Tongue (tissue), 2 donors: ENCODE data around the gene VWA8. TPM values are rescaled to one million over a fixed set of nuclear protein-coding genes. Genes with fewer than 3 reads are reported as not detected.
"Not testable (repeated sequence)": the region's sequence is repeated elsewhere in the genome, so short reads cannot be mapped to it uniquely, and the experiment has no call there.

Experiments used
- DNase-seq: peaks from one replicate; pipeline ENCODE4 v3.0.0-alpha.2; 2015
- total RNA-seq: library from RNA; depleted of rRNA; stranded (reverse); fragments of >200 nt; gene quantifications from one replicate; pipeline ENCODE4 v1.2.3, GENCODE V29; 2014

Gene VWA8
- total RNA-seq, 1 donor from 2014 or later, result 43.3 TPM

DNA sequence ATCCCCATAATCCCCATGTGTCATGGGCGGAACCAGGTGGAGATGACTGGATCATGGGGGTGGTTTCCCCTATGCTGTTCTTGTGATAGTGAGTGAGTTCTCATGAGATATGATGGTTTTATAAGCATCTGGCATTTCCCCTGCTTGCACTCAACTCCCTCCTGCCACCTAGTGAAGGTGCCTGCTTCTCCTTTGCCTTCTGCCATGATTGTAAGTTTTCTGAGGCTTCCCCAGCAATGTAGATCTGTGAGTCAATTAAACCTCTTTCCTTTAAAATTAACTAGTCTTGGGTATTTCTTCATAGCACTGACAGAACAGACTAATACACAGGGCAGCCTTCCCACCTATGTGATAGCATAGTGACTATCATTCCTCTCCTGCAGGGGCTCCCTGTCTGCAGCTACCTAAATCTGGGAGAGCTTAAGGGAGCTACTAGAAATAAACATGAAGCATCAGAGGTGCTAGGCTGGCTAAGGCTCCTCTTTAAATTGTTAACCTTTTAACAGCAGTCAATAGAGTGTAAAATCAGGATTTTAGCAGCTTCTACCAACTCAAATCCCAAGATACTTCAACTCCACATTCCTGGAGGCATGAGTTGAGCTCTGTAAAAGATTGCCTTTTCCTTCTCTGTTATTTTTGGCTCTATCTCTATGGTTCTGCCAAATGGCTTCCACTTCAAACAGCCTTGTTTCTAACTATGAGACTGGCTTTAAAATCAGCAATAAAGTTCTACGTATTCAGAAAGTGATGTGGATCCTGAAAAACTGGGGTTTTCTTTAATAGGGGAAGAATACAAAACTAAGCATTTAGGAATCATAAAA lies 112.3 kb downstream of the VWA8 start:
- peak; percentile 18 for DNase-seq

DNA sequence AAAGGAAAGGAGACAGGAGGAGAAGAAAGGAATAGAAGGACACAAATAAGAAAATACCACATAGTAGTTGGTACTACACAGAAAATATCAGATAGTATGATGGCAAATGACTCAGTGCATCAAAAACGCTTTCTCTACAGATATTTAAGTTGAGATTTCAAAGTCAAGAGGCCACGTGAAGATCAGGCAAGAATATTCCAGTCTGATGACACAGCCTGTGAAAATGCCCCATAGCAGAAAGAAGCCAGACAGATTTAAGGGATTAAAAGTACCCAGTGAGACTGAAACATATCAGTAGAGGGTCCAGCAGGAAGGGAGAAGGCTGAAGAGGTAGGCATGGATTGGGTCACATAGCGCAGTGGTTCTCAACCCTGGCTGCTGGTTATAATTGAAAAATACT lies 113.7 kb downstream of the VWA8 start:
- DNase-seq, result no peak

DNA sequence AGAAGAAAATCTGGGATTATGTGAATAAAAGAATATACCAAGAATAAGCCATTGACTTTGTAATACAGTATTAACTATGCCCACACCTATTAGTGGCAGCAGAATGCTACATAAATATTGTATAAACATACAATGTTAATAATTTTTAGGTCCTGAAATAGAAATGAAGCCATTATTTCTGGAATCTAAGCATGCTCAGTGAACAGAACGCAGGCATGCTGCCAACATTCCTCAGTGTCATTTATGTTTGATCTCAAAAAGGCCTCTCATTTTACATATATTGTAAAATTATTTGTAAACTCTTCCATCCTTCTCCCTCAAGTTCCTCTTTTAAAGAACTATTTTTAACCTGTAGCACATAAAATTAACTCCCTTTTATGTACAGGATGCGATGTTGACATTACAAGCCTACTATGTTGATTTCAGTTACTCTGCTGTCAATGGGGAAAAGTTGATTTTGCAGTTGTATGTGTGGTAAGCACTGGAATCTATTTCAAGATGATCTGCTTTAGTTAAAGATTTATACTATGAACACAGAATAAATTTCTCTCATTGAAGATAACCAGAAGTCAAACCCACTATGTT lies 118.8 kb downstream of the VWA8 start:
- DNase-seq, result peak; percentile 56

DNA sequence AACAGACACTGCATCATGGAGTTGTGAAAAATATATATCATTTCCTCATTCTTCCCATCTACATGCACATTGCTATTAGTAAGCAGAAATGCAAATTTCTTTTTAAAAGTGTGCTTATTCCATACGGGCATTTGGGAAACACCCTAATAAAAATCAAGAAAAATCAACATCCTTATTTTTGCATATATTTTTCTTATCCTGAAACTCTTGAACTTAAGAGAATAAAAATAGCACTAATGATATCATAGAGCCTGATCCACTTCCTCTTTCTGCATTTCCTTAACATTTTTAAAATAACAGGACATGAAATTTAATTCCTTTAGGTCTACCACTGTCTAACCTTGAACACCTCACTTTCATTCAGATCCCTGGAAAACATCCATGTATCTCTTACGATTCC lies 123.3 kb downstream of the VWA8 start:
- DNase-seq, result no peak

DNA sequence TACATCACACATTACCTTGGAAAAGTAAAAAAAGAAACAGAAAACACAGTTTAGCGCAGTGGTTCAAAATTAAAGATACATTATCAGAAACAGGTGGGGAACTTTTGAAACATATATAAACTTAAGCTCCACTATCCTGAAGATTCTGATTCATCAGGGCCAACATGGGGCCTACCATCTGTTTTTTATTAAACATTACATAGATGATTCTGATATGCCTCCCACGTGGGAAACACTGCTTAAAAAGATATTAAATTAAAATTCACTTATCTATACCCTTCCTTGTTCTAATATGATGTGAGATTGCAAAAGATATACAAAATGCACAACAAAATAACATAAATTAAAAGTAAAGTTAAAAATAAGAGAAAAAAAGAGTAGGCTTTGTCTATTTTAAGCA lies 125.0 kb downstream of the VWA8 start:
- DNase-seq, result peak; percentile 12

DNA sequence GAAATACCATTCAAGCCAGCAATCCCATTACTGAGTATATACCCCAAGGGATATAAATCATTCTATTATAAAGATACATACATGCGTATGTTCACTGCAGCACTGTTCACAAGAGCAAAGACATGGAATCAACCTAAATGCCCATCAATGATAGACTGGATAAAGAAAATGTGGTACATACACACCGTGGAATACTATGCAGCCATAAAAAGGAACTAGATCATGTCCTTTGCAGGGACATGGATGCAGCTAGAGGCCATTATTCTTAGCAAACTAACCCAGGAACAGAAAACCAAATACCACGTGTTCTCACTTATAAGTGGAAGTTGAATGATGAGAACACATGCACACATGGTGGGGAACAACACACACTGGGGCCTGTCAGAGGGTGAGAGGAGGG lies 126.2 kb downstream of the VWA8 start:
- not testable (repeated sequence) for DNase-seq

DNA sequence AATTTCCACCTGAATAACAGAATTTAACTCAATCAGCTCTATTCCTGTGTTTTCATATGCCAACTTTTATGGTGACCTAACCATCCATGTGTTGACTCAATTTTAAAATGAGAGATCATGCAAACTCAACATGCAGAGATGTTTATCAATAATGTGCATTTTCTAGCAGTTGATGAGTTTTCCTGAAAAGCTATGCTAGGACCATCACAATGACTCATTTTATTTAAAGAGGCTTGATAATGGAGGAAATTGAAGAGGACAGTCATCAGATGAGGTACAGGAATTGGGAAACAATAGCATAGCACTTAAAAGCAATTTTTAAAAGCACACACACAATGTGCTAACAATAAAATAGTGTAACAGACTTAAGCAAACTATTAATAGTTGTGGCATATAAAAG lies 127.1 kb downstream of the VWA8 start:
- DNase-seq, result no peak

DNA sequence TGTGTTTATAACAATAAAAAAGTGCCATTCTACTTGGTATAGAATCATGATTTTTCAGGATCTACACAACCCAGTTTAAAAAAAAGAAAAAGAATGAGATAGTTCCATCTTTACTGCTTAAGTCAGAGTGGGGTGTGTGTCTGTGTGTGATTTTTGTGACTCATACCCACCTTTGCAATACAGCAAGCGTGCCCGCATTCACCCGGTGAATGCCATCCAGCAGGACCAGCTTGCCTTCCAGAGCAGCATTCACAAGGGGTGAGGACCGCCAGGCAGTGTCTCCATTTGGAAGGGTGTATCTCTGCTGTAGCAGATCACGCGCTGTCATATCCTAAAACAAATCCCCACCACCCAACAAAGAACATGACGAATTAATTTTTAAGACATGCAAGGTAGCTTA lies 127.7 kb downstream of the VWA8 start:
- DNase-seq, result no peak

DNA sequence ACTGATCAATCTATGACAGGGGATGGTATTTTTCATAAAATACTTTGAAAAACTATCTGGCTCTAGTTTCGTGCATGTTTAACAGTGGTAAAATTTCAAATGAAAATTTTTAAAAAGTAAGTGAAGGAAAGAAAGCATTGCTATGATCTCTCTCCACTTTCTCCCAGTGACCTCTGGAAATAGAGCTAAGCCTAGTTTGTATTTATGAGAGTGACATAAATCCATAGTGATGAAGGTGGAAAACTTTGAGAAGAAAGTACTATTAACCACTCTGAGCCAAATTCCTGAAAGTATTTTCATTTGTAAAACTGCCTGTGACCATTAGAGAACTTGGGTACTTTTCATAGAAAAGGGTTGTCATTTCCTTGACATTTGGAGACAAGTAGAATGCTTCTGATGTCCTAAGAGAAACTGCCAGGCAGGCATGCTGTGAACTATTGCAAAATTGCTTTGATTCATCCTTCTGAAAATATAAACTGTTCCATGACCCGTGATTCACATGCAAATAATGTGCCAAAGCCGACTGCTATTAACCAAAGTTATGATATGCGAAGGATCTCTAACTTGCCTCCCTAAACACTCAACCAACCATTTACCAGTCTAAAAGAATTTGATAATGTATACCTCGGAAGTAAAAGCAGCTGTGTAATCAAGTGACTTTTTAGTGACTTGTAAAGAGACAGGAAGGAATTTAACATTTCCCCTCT lies 133.2 kb downstream of the VWA8 start:
- no peak for DNase-seq

DNA sequence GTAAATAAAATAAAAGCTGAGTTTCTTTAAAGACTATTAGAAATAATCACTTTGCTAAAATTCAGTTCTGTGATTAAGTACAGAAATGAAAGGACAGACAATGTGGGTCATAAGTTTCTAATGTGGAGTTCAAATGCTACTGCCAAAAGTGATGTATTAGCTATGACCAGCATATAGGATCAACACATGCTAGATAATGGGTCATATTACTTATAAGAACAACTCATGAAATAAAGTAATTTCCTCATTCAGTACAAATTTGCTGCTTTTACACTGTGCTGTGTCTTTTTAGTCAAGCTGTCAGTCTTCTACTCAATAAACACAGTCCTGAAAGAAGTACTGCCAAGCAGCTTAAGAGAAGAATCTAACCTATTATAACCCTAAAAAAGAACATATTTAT lies 135.2 kb downstream of the VWA8 start:
- DNase-seq, result no peak

DNA sequence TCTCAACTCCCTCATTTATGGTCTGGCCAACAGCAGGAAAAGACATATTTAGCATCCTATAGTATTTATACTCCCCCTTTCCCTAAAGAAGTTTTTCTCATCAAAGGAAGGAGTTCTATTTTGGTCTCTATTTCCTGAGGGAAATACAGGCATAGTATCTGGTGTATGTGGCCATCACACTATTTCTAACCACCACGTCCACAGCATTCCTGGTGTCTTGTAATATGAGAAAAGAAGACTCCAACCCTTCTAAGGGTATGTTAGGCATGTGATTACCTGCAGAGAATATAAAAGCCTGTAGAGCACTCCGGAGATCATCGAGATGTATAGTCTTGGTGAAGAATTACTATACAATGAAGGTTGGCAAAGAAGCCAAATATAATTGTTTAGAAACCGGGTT lies 137.4 kb downstream of the VWA8 start:
- DNase-seq, result no peak

DNA sequence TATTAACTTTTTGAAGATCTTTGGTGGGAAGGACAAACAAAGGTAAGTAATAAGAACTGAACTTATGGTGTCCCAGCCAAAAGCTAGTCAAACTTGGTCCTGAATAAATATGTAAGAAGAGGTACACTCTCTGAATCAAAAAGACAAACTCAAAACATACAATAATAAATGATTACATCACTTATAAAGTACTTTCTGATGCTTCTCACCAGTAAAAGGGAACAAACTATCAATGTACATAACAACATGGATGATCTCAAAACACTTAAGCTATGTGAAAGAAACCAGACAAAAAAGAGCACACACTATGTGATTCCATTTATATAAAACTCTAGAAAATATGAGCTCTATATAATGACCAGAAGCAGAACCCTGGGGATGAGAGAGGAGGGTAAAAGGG lies 138.3 kb downstream of the VWA8 start:
- no peak for DNase-seq

DNA sequence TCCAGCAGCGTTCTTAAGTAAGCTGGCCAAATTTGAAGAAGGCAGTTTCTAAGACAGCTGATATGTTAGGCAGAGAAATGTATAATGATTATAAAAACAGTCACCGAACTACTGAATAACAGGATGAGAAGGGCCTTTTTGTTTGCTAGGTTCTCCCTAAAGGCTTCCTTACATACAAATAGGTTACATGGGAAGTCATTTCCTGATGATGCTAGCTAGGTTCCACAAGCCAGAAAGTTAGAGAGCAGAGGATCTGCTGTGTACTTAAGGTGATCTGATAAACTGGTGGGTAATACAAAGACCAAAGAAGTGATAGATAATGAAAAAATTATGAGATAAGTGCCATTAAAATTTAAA lies 139.7 kb downstream of the VWA8 start:
- DNase-seq, result no peak

DNA sequence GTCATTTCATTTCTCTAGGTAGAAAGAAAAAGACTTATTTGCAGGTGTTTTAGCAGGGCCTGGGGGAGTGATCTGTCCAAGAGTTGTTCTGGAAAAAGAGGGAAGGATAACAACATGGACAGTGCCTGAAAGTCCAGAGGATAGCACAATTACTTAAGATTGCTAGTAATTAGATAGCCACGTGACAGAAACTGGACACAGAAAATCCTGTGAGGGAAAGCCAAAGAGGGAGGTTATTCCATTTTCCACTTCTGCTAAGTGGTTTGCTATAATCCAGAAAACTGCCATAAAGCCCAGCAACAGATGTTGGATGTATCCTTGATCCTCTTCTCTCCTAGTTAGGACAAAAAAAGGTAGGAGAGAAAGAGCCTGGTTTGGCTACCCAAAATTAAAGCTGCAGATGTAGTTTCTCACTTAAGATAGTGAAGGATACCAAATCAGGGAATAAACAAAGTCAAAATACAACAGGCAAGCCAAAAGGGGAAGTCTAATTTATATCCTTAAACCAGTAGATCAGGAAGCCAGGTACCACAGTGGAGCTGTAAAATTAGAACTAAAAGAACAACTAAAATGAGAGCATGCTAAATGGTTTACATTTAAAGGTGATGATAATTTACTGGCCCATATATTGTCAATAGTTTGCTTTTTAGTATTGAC lies 140.2 kb downstream of the VWA8 start:
- peak; percentile 72 for DNase-seq

DNA sequence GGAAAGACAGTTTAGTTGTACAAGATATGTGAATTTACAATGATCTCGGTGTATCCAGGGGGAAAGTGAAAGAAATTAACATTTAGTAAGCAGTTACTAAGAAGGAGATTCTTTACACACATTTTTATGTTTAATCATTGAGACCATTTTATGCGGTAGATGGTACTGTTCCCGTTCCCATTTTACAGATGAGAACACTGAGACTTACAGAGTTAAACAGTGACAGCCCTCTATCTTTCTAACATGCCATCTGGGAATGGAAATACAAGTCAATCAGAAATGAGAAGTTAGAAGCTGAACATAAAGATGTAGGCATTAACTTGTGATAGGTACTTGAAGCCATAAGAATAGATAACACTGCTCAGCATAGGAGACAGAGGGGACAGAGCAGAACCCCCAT lies 144.9 kb downstream of the VWA8 start:
- no peak for DNase-seq

DNA sequence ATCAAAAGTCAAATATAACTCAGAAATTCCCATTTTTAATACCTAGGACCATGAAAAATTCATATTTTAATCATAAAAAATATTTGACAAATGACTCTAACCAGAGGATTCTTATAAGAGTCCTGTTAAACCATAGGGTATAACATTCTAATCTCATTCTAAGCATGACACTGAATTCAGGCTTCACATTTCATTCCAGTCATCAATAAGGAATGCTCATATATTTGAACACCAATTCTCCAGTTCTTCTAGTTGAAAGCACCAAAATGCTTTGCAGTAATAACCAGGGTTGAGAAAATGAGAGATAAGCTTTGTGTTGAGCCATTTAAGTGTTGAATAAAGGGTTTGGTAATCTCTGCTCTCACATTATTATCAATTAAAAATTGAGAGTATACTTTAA lies 147.5 kb downstream of the VWA8 start:
- DNase-seq, result no peak

DNA sequence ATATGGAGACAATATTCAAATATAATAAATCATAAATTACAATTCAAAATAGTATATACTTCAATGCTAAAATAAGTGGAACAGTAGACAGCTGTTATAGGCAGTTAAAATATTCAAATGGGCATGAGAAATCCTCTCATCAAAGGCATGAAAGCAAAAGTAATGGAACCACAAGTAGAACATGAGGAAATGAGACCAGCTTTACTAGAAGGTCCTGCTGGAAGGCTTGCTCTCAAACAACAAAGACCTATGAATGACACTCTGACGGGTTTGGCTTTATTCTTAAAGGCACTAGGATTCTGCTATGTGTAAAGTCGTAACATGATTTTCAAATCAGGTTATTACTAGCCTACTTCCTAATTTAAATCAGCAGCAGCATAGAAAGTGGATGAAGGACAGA lies 148.1 kb downstream of the VWA8 start:
- no peak for DNase-seq

DNA sequence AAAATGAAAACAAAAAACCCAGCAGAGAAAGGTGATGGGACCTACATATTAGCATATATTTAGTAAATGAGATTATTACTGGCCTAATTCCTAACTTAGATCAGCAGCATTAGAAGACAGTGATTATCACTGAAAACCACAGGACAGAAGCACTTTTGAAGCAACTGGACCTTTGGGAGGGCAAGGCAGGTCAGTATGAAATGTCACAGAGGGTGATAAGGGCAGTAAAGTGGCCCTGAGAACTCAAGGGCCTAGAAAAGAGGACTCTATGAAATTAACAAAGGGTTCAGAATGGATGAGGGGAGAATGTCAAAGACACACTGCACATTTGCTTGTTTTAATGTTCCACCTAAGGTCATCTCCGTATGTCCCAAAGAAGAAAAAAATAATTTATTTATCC lies 148.7 kb downstream of the VWA8 start:
- DNase-seq, result no peak

DNA sequence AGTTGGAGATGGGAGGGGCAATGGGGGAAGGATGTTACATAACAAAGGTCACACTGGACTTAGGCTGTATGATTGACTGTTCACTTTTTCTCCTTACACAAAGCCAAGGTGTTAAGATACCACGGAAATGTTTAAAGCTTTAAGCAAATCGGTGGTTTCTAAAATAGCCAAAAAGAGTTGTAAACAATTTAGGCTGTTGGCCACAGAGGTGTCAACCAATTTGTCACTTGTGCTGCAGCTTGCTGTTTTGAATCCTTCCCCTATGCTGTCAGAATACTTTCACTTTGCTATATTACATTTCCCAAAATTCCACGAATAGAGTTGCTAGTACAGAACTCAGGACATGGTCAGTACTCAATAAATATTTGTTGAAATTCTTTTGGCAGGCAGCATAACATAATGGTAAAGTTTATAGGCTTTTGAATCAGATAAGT lies 149.3 kb downstream of the VWA8 start:
- no peak for DNase-seq

DNA sequence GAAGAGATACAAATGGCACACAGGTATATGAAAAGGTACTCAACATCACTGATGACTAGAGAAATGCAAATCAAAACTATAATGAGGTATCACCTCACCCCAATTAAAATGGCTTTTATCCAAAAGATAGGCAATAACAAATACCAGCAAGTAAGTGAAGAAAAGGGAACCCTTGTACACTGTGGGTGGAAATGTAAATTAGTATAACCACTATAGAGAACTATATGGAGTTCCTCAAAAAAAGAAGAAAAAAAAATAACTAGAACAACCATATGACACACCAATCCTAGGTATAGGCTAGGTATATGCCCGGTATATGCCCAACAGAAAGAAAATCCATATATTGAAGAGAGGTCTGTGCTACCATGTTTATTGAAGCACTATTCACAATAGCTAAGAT lies 150.9 kb downstream of the VWA8 start:
- no peak for DNase-seq

DNA sequence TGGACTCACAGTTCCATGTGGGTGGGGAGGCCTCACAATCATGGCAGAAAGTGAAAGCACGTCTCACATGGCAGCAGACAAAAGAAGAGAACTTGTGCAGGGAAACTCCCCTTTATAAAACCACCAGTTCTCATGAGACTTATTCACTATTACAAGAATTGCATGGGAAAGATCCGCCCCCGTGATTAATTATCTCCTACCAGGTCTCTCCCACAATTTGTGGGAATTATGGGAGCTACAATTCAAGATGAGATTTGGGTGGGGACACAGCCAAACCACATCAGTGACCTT lies 157.5 kb downstream of the VWA8 start:
- DNase-seq, result not testable (repeated sequence)

DNA sequence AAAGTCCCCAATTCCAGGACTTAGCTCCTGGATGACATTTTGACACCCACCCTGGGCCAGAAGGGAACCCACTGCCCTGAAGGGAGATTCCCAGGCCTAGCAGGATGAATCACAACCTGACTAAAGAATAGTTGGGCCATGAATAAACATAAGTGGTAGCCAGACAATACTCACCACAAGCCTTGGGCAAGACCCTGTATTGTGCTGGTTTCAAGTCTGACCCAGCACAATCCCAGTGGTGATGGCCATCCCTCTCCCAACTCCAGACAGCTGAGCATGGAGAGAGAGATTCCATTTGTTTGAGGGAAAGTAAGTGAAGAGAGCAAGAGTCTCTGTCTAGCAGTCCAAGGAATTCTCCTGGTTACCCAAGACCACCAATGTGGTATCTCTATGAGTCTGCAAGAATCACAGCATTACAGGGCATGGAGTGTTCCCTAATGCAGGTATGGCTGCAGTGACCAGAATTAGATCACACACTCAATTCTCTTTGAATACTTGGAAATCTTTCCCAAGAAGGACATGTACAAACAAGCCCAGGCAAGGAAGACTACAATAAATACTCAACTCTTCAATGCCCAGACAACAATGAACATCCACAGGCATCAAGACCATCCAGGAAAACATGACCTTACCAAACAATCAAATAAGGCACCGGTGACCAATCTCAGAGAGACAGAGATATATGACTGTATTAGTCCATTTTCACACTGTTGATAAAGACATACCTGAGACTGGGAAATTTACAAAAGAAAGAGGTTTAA lies 158.0 kb downstream of the VWA8 start:
- DNase-seq, result no peak
